BJ (cell line): ENCODE results near the gene AFF1. TPM values are rescaled to one million over a fixed set of nuclear protein-coding genes. Genes with fewer than 3 reads are reported as not detected.

Experiments
- CTCF ChIA-PET: fragments of 350-600 bp; formaldehyde crosslinking; extraction: SDS; loops from one replicate; lab custom pipeline; 2021; ENCODE audit warnings: antibody characterized with exemption, inconsistent platforms; lab: Yijun Ruan, JAX
- POLR2A ChIA-PET: fragments of 300-600 bp; sonication (Branson Sonifier 250); formaldehyde crosslinking; extraction: SDS; loops from one replicate; lab custom pipeline; 2021; ENCODE audit warnings: antibody characterized with exemption; lab: Charles Lee
- DNase-seq: peaks from one replicate; pipeline ENCODE4 v3.0.0-alpha.2; 2011; ENCODE audit warnings: low read depth
- H3K27me3 ChIP-seq: 2 replicates; pipeline ENCODE4 v1.6.0; 2011; ENCODE audit warnings: low read length; ENCODE audit not compliant: control insufficient read depth, insufficient read depth
- H3K36me3 ChIP-seq: 2 replicates; pipeline ENCODE4 v1.5.1; 2011; ENCODE audit warnings: low read length; ENCODE audit not compliant: control insufficient read depth, insufficient read depth
- H3K4me3 ChIP-seq: 2 replicates; pipeline ENCODE4 v1.5.1; 2011; ENCODE audit warnings: low read depth, mild to moderate bottlenecking, control low read depth, low read length
- polyA plus RNA-seq: library from polyadenylated mRNA; depleted of rRNA; stranded (reverse); fragments of >200 nt; gene quantifications from 2 replicates; pipeline ENCODE4 v1.2.3, GENCODE V29; 2011
- TF ChIP-seq, protein P1 (sequence below): IDR thresholded peaks from 2 replicates; pipeline ENCODE4 v1.5.1; 2011; ENCODE audit warnings: low read depth, mild to moderate bottlenecking, control low read depth, inconsistent platforms, low read length, moderate library complexity; ENCODE audit not compliant: insufficient read depth

Gene AFF1
- polyA plus RNA-seq, 1 experiment = 11.0 TPM

GRCh38 chr4:86965019-86965976, 30.5 kb downstream of the AFF1 start:
- TF ChIP-seq, protein P1, sequence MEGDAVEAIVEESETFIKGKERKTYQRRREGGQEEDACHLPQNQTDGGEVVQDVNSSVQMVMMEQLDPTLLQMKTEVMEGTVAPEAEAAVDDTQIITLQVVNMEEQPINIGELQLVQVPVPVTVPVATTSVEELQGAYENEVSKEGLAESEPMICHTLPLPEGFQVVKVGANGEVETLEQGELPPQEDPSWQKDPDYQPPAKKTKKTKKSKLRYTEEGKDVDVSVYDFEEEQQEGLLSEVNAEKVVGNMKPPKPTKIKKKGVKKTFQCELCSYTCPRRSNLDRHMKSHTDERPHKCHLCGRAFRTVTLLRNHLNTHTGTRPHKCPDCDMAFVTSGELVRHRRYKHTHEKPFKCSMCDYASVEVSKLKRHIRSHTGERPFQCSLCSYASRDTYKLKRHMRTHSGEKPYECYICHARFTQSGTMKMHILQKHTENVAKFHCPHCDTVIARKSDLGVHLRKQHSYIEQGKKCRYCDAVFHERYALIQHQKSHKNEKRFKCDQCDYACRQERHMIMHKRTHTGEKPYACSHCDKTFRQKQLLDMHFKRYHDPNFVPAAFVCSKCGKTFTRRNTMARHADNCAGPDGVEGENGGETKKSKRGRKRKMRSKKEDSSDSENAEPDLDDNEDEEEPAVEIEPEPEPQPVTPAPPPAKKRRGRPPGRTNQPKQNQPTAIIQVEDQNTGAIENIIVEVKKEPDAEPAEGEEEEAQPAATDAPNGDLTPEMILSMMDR = no peak
- POLR2A ChIA-PET = no interaction called here
- Histone ChIP-seq H3K4me3 (no peak overlapping the region), H3K36me3 (no peaks in the 10 kb centered on the region), H3K27me3 (no peaks in the 10 kb centered on the region)
- CTCF ChIA-PET = no interaction called here
- no peak for DNase-seq

DNA sequence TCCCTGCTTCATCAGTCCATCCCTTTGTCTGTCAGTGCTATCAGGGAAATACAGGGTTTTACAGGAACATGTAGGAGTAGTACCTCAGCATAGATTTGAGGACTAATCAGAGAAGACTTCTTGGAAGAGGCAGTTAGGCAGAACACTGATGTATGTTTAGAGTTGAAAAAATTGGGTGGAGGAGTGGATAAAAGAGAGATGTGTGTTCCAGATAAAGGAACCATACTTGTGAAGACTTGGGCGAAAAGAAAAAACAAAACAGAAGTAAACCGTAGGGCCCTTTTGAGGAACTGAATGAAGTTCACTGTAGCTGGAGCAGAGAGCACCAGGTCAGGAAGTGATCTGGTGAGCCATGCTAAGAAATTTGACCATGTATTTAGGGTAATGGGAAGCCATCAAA, 32.3 kb downstream of the AFF1 start:
- Histone ChIP-seq H3K27me3 (no peaks in the 10 kb centered on the region), H3K36me3 (no peaks in the 10 kb centered on the region), H3K4me3 (no peak overlapping the region)
- DNase-seq = no peak
- TF ChIP-seq, protein P1 = no peak
- CTCF ChIA-PET = no interaction called here
- POLR2A ChIA-PET = no interaction called here

GRCh38 chr4:86967798-86968197, 33.0 kb downstream of the AFF1 start:
- H3K27me3 ChIP-seq = no peaks in the 10 kb centered on the region
- POLR2A ChIA-PET = no interaction called here
- no peak overlapping the region for H3K4me3 ChIP-seq
- TF ChIP-seq, protein P1 = no peak
- H3K36me3 ChIP-seq = no peaks in the 10 kb centered on the region
- no peak for DNase-seq
- CTCF ChIA-PET = interaction anchor here (1.2 kb wide), 1 partner anchor 44 kb away, joined by 3 read pairs; no protein-coding TSS in a partner anchor

DNA sequence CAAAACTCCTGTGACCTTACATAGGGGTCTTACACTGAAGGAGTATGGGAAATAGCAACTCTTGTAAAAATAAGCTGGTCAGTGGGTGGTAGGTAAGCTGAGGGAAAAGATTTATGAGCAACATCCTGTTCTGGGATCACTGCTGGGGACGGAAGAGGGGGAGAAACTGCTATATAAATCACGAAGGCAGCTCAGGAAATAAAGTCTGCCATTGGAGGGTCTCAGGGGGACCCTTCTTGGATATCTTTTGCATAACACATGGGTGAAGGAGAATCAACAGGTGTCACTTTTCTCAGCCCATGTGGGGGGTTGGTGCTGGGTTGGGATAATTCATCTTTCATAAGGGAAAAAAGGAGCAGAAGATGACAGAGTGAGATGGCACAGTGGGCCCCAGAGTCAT, 33.7 kb downstream of the AFF1 start:
- ChIA-PET POLR2A (no interaction called here), CTCF (interaction anchor here (1.2 kb wide), 1 partner anchor 45 kb away, joined by 3 read pairs; no protein-coding TSS in a partner anchor)
- Histone ChIP-seq H3K27me3 (no peaks in the 10 kb centered on the region), H3K4me3 (no peak overlapping the region), H3K36me3 (no peaks in the 10 kb centered on the region)
- TF ChIP-seq, protein P1 = no peak
- DNase-seq = no peak
